Suprapubic skin (tissue), 4 donors: ENCODE results near the gene NPPB. TPM values are rescaled to one million over a fixed set of nuclear protein-coding genes. Genes with fewer than 3 reads are reported as not detected.

Source experiments
- DNase-seq, 2 donors: peaks; one replicate each; pipeline ENCODE4 v3.0.0-alpha.2; 2019; ENCODE audit warnings: low spot score in 2 of 2
- H3K27ac ChIP-seq: fragments of 200-600 bp; sonication (generic); one replicate; pipeline ENCODE4 v1.5.1; 2019
- H3K27me3 ChIP-seq: fragments of 200-600 bp; sonication (generic); one replicate; pipeline ENCODE4 v1.5.1; 2019
- H3K36me3 ChIP-seq: fragments of 200-600 bp; sonication (generic); one replicate; pipeline ENCODE4 v1.5.1; 2019
- H3K4me1 ChIP-seq: fragments of 200-600 bp; sonication (generic); one replicate; pipeline ENCODE4 v1.5.1; 2019
- H3K4me3 ChIP-seq: fragments of 200-600 bp; sonication (generic); one replicate; pipeline ENCODE4 v1.5.1; 2019; ENCODE audit warnings: mild to moderate bottlenecking
- H3K9me3 ChIP-seq: fragments of 200-600 bp; sonication (generic); one replicate; pipeline ENCODE4 v1.5.1; 2019
- CTCF ChIP-seq, 2 donors: fragments of 200-600 bp in 1 of 2; fragments of 450-650 bp in 1 of 2; sonication (generic) in 1 of 2; IDR thresholded peaks; one replicate each; pipeline ENCODE4 v1.5.1; 2016 to 2019; ENCODE audit warnings: antibody characterized with exemption in 2 of 2, mild to moderate bottlenecking in 1 of 2, moderate library complexity in 1 of 2
- EP300 ChIP-seq: sonication (generic); formaldehyde crosslinking; IDR thresholded peaks from one replicate; pipeline ENCODE4 v1.6.1; 2017; ENCODE audit warnings: antibody characterized with exemption
- POLR2A ChIP-seq, 2 donors: fragments of 450-650 bp; IDR thresholded peaks; one replicate each; pipeline ENCODE4 v1.6.1; 2017; ENCODE audit warnings: antibody characterized with exemption in 2 of 2, mild to moderate bottlenecking in 2 of 2, moderate library complexity in 2 of 2
- POLR2AphosphoS5 ChIP-seq, 3 donors: sonication (generic); formaldehyde crosslinking; IDR thresholded peaks; one replicate each; pipeline ENCODE4 v1.6.1; 2017; ENCODE audit warnings: antibody characterized with exemption in 3 of 3
- WGBS: methylation state at CpG from one replicate; pipeline ENCODE4 v1.1.5; 2018; 5-methylcytosine and 5-hydroxymethylcytosine counted together
- total RNA-seq, 4 donors: library from RNA; depleted of rRNA; stranded (reverse); fragments of >200 nt; gene quantifications; one replicate each; pipeline ENCODE4 v1.1.0, GENCODE V29; 2016

Gene NPPB
- total RNA-seq, 4 donors from 2014 or later = not detected

GRCh38 chr1:11869104-11869503 is 10.4 kb upstream of the NPPB start:
- no peaks in the 10 kb centered on the region for H3K36me3 ChIP-seq
- H3K27me3 ChIP-seq = peaks cover 6% of the 10 kb centered on the region
- no peaks in the 10 kb centered on the region for H3K9me3 ChIP-seq
- 86% methylated on average over 3 of the region's 3 CpGs for WGBS
- no peak for DNase-seq
- TF ChIP-seq CTCF (IDR thresholded peaks at IDR 0.05) = no peak
- TF ChIP-seq POLR2A (IDR thresholded peaks at IDR 0.05) = no peak
- no peak for TF ChIP-seq POLR2AphosphoS5 (IDR thresholded peaks at IDR 0.05)
- no peak for TF ChIP-seq EP300
- no peak overlapping the region for H3K4me3 ChIP-seq
- H3K27ac ChIP-seq = no peak overlapping the region
- H3K4me1 ChIP-seq = peaks cover 5% of the 10 kb centered on the region

GRCh38 chr1:11868331-11868980 is 9.7 kb upstream of the NPPB start:
- Histone ChIP-seq H3K9me3 (no peaks in the 10 kb centered on the region), H3K27me3 (peaks cover 6% of the 10 kb centered on the region), H3K4me1 (peaks cover 1% of the 10 kb centered on the region), H3K4me3 (no peak overlapping the region), H3K36me3 (no peaks in the 10 kb centered on the region), H3K27ac (no peak overlapping the region)
- DNase-seq = no peak
- TF ChIP-seq POLR2A (IDR thresholded peaks at IDR 0.05) (no peak), EP300 (no peak), POLR2AphosphoS5 (IDR thresholded peaks at IDR 0.05) (no peak), CTCF (IDR thresholded peaks at IDR 0.05) (no peak)
- WGBS = 85% methylated on average over 13 of the region's 13 CpGs

- H3K9me3 ChIP-seq = no peaks in the 10 kb centered on the region
- no peaks in the 10 kb centered on the region for H3K36me3 ChIP-seq
- 32% methylated on average over 6 of the region's 6 CpGs for WGBS
- DNase-seq = no peak
- H3K27ac ChIP-seq = no peak overlapping the region
- H3K4me1 ChIP-seq = peaks cover 8% of the 10 kb centered on the region
- H3K27me3 ChIP-seq = peaks cover 45% of the 10 kb centered on the region
- no peak overlapping the region for H3K4me3 ChIP-seq
- TF ChIP-seq CTCF (IDR thresholded peaks at IDR 0.05) = no peak
Measured at GRCh38 chr1:11862890-11863289, 4.1 kb upstream of the NPPB start.

- peaks cover 63% of the 10 kb centered on the region for H3K27me3 ChIP-seq
- H3K27ac ChIP-seq = no peak overlapping the region
- no peaks in the 10 kb centered on the region for H3K9me3 ChIP-seq
- DNase-seq = no peak
- peaks cover 8% of the 10 kb centered on the region for H3K4me1 ChIP-seq
- no peak overlapping the region for H3K4me3 ChIP-seq
- WGBS = 59% methylated on average over 1 of the region's 1 CpG
- no peak for TF ChIP-seq CTCF (IDR thresholded peaks at IDR 0.05)
- TF ChIP-seq EP300 = no peak
- no peaks in the 10 kb centered on the region for H3K36me3 ChIP-seq
Measured at GRCh38 chr1:11860587-11860986, 1.8 kb upstream of the NPPB start.

DNA sequence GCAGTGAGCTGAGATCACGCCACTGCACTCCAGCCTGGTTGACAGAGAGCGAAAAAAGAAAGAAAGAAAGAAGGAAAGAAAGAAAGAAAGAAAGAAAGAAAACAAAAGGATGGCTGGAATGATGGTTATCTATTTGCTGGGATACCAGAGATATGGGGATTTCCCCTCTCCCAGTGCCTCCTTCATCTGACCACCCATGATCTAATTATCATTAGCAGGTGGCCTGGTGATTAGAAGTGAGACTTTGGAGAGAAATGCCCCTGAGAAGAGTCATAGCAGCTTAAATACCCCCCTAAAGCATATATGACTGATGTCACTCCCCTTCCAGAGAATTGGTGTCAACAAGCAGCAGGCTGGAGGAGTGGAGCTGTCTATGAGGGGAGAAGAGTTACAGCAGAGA is 1.3 kb upstream of the NPPB start:
- H3K27me3 ChIP-seq = peaks cover 63% of the 10 kb centered on the region
- TF ChIP-seq POLR2AphosphoS5 (IDR thresholded peaks at IDR 0.05) = no peak
- TF ChIP-seq EP300 = no peak
- no peak for TF ChIP-seq CTCF (IDR thresholded peaks at IDR 0.05)
- TF ChIP-seq POLR2A (IDR thresholded peaks at IDR 0.05) = no peak
- no peak for DNase-seq
- no peaks in the 10 kb centered on the region for H3K36me3 ChIP-seq
- WGBS = 73% methylated on average over 2 of the region's 2 CpGs
- no peak overlapping the region for H3K4me3 ChIP-seq
- no peaks in the 10 kb centered on the region for H3K9me3 ChIP-seq
- H3K4me1 ChIP-seq = peaks cover 8% of the 10 kb centered on the region
- no peak overlapping the region for H3K27ac ChIP-seq
